ENCODE data around the gene ANKRD11. TPM values are rescaled to one million over a fixed set of nuclear protein-coding genes. Genes with fewer than 3 reads are reported as not detected.
"Not testable (repeated sequence)": the region's sequence is repeated elsewhere in the genome, so short reads cannot be mapped to it uniquely, and the experiment has no call there.

Gene ANKRD11
- total RNA-seq, 1 donor from 2014 or later, result 64.9 TPM

- ATAC-seq (ENCODE audit: poor library complexity), result no peak
- no peak for DNase-seq
- intact Hi-C loops (cut with DNase I), result no loop called here
Observed at GRCh38 chr16:89485701-89486246, 4.6 kb downstream of the ANKRD11 start.

- DNase-seq (peak; percentile 11), ATAC-seq (ENCODE audit: poor library complexity) (no peak)
- intact Hi-C loops (cut with DNase I), result no loop called here
Observed at GRCh38 chr16:89484923-89485679, 5.3 kb downstream of the ANKRD11 start.

GRCh38 chr16:89484041-89484501 is 6.3 kb downstream of the ANKRD11 start:
- intact Hi-C loops (cut with DNase I), result no loop called here
- no peak for ATAC-seq (ENCODE audit: poor library complexity)
- DNase-seq, result no peak

- ATAC-seq (ENCODE audit: poor library complexity) (no peak), DNase-seq (no peak)
- intact Hi-C loops (cut with DNase I), result no loop called here
Observed at GRCh38 chr16:89482817-89483205, 7.5 kb downstream of the ANKRD11 start.

GRCh38 chr16:89482150-89482816 is 8.1 kb downstream of the ANKRD11 start:
- DNase-seq, result peak; percentile 30
- intact Hi-C loops (cut with DNase I), result no loop called here
- ATAC-seq (ENCODE audit: poor library complexity), result peak; percentile 17

GRCh38 chr16:89481356-89481955 is 8.9 kb downstream of the ANKRD11 start:
- ATAC-seq (ENCODE audit: poor library complexity) (no peak), DNase-seq (no peak)
- intact Hi-C loops (cut with DNase I), result no loop called here

GRCh38 chr16:89478576-89479221 is 11.7 kb downstream of the ANKRD11 start:
- no peak for ATAC-seq (ENCODE audit: poor library complexity)
- intact Hi-C loops (cut with DNase I), result no loop called here

GRCh38 chr16:89476811-89477261 is 13.5 kb downstream of the ANKRD11 start:
- no peak for DNase-seq
- ATAC-seq (ENCODE audit: poor library complexity), result no peak
- intact Hi-C loops (cut with DNase I), result no loop called here

More at GRCh38 chr16:89478576-89479221, 11.7 kb downstream of the ANKRD11 start:
- DNase-seq, result no peak

- no peak for ATAC-seq (ENCODE audit: poor library complexity)
- intact Hi-C loops (cut with DNase I), result no loop called here
Observed at GRCh38 chr16:89476379-89476778, 14.0 kb downstream of the ANKRD11 start.

GRCh38 chr16:89475144-89475543 is 15.2 kb downstream of the ANKRD11 start:
- ATAC-seq (ENCODE audit: poor library complexity) (no peak), DNase-seq (no peak)
- intact Hi-C loops (cut with DNase I), result no loop called here

More at GRCh38 chr16:89476379-89476778, 14.0 kb downstream of the ANKRD11 start:
- no peak for DNase-seq

GRCh38 chr16:89473791-89474414 is 16.5 kb downstream of the ANKRD11 start:
- DNase-seq (no peak), ATAC-seq (ENCODE audit: poor library complexity) (no peak)
- intact Hi-C loops (cut with DNase I), result no loop called here

GRCh38 chr16:89473136-89473712 is 17.1 kb downstream of the ANKRD11 start:
- ATAC-seq (ENCODE audit: poor library complexity) (no peak), DNase-seq (no peak)
- intact Hi-C loops (cut with DNase I), result no loop called here

GRCh38 chr16:89472711-89473075 is 17.7 kb downstream of the ANKRD11 start:
- DNase-seq (no peak), ATAC-seq (ENCODE audit: poor library complexity) (no peak)
- intact Hi-C loops (cut with DNase I), result no loop called here

- DNase-seq (no peak), ATAC-seq (ENCODE audit: poor library complexity) (no peak)
- intact Hi-C loops (cut with DNase I), result no loop called here
Observed at GRCh38 chr16:89467382-89467781, 23.0 kb downstream of the ANKRD11 start.

- DNase-seq (no peak), ATAC-seq (ENCODE audit: poor library complexity) (no peak)
- intact Hi-C loops (cut with DNase I), result no loop called here
Observed at GRCh38 chr16:89466920-89467319, 23.4 kb downstream of the ANKRD11 start.

- ATAC-seq (ENCODE audit: poor library complexity); intact Hi-C loops (cut with DNase I); DNase-seq: not testable (repeated sequence)
Observed at GRCh38 chr16:89463312-89463711, 27.0 kb downstream of the ANKRD11 start.

GRCh38 chr16:89462639-89463038 is 27.7 kb downstream of the ANKRD11 start:
- peak; percentile 17 for DNase-seq
- ATAC-seq (ENCODE audit: poor library complexity); intact Hi-C loops (cut with DNase I): not testable (repeated sequence)

GRCh38 chr16:89461890-89462289 is 28.5 kb downstream of the ANKRD11 start:
- DNase-seq, result peak; percentile 5
- intact Hi-C loops (cut with DNase I); ATAC-seq (ENCODE audit: poor library complexity): not testable (repeated sequence)

Data from Right ventricle myocardium superior (tissue), 1 donor.